T-helper 2 cell treated with Interferon-gamma antibody and Interleukin-4, amounts not matched to agents 100 ng/mL and 5 ng/mL, for 36 hours (primary cell): ENCODE data around the gene SHISAL2A. TPM values are rescaled to one million over a fixed set of nuclear protein-coding genes. Genes with fewer than 3 reads are reported as not detected.

Experiments
- intact Hi-C: fragments of 100-400 bp; cut with micrococcal nuclease; formaldehyde crosslinking; loops from one replicate; pipeline ENCODE4 v1.15.1; 2023
- total RNA-seq: library from RNA; stranded (reverse); gene quantifications from 2 replicates; pipeline ENCODE4 v1.2.3, GENCODE V29; 2022

SHISAL2A gene
- total RNA-seq, 1 donor from 2014 or later: 6.1 TPM

DNA sequence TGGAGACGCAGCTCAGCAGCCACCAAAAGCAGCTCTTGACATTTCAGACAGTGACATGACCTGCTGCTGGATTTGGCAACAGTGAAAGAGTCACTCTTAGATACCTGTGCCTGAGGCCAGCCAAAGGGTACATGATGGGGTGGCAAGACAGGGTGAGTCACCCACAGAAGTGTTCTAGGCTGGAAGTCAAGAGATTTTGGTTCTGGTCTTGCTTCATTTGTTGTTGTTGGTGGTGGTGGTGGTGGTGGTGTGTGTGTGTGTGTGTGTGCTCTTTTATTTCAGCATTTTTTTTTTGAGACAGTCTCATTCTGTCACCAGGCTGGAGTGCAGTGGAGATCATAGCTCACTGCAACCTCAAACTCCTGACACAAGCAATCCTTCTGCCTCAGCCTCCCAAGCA, 25.8 kb downstream of the SHISAL2A start:
- intact Hi-C loops: no loop called here

DNA sequence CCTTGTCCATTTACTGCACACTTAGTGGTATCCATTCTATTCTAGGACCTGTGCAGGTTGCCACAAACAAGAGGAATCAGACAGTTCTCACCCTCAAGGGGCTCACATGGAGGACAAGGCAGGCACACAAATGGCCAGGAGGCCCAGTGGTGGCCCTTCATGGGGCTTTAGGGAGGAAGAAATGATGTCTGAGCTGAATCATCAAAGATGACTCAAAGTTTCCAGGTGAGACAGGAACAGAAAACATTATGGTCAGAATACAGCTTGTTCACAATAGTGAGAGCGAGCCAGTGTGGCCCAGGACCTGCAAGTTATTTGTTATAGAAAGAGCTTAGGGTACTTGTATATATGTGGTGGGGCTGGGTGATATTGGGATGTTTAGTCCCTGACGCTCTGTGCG, 26.4 kb downstream of the SHISAL2A start:
- intact Hi-C loops: no loop called here

DNA sequence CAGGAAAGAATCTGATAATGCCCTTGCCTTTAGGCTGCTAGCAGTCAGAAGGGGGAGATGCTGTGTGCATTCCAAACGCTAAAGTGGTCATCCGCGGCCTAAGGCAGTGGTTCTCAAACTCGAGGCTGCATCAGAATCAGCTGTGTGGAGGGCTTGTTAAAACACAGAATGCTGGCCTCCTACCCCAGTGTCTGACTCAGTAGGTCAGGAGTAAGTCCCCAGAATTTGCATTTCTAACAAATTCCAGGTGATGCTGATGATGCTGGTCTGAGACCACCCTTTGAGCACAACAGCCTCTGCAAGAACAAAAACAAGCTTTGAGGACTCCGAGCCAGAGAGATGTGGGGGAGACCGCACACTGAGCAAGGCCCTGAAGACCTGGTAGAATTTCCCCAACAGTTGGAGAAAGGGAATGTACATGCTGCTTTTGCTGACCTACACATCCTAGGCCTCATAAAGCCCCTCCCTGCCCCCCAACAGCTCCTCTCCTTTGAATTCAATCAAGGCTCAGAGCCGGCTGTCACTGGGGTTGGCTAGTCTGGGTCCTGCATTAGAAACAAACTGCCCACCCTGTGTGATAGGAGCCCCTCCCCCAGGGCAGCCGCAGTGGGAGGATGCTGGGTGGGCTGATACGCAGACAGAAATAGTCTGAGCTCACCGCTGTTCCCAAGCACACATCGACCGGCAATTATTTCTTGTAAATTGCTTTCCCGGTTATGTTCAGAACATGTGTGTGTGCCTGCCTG, 27.1 kb downstream of the SHISAL2A start:
- intact Hi-C loops: no loop called here

DNA sequence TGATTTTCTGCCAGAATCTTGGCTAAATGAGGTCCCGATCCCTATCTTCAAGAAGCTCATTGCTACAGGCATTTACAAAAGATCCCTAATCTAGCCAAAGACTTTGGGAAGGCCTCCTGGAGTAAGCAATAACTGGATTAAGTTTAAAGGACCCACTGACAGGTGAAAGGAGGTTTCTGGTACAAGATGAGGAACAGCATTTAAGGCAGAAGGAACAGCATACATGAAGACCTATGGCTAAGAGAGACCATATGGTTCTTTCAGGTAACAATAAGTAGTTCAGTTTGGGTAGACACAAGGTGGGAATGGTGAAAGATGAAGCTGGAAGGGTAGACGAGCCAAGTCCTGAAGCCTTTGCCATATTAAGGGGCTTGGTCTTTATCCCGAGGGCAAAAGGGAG, 27.8 kb downstream of the SHISAL2A start:
- intact Hi-C loops: no loop called here

DNA sequence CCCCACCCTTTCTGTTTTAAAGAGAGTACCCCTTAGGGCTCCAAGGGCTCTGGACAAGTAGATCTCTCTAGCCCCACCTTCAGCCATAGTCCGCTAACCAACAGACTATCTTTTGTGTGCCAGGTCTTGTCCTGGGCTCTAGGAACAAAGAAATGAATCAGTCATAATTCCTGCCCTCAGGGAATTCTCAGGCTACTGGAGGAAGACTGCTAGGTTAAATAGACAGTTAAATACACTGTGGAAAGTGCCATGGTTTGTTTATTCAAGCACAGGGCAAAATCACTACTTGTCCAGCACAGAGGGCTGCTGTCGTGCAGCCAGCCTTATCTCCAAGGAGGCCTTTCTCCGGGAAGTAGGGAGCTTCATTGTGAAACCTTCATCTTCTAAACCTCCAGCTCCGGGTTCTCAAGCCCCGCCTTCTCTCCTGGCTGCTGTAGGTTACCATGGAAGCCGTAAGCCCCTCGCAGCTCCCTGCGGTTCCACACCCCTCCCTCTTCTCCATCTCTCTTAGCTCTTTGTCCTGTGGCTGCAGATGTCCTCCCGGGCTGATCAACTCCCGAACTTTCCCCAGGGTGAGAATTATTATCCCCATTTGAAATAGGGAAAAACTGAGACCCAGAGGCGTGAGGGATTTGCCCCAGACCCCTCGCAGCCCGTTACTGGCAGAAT, 29.8 kb downstream of the SHISAL2A start:
- intact Hi-C loops: no loop called here

- intact Hi-C loops: no loop called here
These were observed 30.7 kb downstream of the SHISAL2A start for GRCh38 chr1:52663716-52664115.

DNA sequence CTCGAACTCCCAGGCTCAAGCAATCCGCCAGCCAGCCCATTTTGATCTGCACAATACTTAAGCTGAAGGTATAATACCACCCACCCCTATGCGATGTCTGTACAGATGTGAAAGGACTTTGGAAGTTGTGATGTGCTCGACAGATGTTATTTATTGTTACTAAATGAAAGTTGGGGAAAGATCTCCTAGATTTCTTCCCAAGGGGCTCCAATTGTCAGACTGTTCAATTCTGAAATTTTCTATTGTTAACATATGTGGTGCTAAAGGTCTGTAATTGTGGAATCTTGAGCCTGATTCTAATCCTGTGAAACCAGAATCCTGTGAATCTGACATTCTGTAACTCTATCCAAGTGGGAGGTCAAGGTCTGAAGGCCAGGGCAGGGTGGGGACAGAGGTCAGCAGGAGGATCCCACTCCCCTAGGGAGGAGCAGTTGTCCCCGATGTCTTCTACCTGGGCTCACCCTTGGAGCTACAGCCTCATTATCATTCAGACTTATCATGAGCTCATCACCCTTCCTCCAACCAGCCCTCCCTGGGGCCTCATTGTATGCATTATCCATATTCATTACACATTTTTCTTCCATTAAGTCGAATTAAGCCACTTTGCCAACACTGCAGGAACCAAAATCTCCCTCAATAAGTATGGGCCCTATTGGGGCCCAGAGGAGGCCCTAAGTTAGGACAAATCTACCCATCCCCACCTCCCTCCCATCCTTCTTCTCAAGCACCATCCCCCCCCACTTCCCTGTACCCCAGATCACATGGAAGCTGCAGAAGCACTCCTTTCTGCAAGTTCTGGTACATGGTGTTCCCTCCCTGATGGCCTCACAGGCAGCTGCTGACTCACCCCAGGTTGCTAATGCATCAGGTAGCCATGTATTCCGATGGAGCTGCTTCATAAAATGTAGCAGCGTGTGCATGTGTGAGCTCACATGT, 32.3 kb downstream of the SHISAL2A start:
- intact Hi-C loops: no loop called here

- intact Hi-C loops: no loop called here
These were observed 34.3 kb downstream of the SHISAL2A start for GRCh38 chr1:52667290-52667689.

DNA sequence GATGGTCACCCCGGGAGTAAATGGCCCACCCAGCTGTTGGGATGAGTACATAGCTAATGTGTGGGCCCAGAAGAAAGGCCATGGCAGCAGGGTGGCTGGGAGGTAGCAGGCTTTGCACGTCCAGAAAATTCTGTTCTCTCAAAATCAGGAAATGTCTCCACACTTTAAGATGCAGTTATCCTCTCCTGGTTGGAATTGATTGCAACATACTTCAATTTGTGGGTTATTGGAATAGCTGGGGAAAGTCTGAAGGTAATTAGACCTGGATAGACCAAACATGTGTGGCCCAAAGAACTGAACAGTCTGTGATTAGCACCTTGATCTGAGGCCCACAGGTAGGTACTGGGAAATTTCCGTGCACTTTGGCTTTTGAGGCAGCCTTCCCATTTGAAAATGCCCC, 35.0 kb downstream of the SHISAL2A start:
- intact Hi-C loops: no loop called here

DNA sequence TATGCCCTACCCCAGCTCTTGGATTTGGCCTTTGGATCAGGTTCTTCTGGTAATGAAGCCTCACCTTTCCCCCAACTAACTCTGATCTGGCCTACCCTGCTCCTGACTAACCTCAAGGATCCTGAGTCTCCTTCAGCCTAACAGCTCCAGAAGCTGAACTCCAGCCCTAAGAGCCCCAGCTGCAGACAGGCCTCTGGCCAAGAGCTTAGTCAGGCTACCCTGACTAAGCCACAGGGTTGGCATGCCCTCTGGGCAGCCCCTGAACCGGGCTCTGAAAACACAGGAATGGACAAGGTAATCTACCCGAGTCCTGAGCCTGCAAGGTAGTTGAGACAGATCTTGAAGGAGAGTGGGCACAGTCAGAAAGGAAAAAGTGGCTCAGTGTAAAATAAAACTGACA, 35.7 kb downstream of the SHISAL2A start:
- intact Hi-C loops: no loop called here

DNA sequence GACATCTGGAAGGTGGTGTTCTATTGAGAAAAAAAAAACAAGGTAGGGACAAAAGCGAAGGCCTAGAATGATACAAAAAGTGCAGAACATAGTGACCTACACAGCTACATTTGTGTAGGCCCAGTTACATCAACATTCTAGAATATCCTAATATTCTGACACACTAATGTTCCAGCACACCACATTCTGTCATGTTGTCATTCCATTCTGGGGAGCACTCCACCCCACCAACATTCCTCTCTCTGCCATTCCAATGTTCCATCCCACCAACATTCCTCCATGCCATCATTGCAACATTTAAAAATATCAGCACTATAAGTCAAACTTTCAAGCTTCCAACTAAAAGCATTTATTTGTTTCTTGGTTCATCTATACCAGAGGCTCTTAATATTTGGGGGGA, 36.7 kb downstream of the SHISAL2A start:
- intact Hi-C loops: no loop called here

DNA sequence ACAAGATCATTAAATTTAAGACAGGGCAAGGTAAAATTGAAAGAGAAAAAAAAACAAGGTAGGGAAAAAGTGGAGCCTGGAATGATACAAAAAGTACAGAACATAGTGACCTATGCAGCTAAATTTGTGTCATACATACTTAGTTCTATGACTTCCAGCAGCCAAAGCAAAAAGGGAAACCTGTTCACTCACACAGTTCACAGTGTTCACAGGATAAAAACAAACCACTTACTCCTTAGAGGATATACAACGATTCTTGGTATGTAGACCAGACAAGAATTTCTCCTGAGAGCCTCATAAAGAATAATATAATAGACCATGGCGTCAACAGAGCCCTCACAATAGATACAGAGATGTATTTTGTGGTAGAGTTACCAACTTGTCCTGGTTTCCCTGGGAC, 37.6 kb downstream of the SHISAL2A start:
- intact Hi-C loops: no loop called here

DNA sequence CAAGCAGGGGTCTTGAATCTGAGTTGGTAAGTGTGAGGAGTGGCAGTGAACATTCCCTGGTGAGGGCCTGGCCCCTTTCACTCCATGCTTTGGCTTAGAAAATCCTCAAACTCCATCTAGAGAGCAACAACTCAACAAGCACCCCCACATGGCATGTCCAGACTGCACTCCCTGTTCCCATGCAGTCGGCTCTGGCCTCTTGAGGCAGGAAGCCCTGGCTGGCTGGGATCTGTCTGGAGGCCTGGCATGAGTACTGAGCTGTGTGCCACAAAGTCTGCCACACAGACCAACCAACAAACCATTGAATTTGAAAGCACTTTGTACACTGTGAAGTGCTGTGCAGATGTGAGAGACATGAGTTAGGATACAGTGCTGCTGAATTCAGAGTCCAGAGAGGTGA, 40.0 kb downstream of the SHISAL2A start:
- intact Hi-C loops: no loop called here

DNA sequence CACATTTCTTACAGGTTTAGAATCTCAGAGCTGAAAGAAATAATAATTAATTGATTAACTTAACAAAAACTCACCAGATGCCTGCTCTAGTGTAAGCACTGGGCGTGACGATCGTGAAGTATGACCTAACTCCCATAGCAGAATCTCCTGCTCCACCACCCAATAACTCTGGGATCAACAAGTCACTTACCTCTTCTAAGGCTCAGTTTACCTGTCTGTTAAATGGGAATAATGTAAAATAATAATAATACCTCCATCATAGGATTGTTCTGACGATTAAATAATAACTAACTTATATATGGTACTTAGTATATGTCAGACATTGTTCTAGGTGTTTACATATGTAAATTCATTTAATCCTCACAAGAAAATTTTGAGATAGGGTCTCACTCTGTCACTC, 40.5 kb downstream of the SHISAL2A start:
- intact Hi-C loops: no loop called here

DNA sequence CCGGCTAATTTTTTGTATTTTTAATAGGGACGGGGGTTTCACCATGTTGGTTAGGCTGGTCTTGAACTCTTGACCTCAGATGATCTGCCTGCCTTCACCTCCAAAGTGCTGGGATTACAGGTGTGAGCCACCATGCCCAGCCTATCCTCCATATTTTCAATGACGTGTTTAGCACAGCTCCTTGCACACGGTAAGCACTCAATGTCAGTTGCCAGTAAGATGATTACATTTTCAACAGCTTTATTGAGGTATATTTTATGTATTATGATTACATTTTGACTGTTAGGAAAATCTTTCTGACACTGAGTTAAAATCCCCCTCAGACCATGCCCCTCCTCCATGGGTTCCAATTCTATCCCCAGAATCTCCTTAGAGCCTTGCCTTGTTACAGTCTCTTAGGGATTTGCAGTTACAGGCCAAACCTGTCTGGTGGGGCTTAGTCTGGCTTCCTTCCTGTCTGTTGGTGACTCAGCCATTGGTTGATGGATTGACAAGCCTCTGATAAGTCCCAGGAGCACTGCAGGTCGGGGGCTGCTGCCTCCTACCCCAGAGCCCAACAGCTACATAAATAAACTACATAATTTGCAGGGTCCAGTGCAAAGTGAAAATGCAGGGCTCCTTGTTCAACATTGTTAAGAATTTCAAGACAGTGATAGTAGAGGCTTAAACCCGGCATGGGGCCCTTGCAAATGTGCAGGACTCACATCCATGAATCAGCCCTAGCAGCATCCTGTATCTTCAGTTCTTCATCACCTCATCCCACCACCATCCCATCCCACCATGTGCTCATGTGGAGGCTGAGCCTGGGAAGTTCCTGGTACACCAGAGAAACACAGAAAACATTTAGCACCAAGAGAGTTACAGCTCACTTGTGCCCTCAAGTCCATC, 41.8 kb downstream of the SHISAL2A start:
- intact Hi-C loops: no loop called here

GRCh38 chr1:52676249-52676903, 43.4 kb downstream of the SHISAL2A start:
- intact Hi-C loops: no loop called here

GRCh38 chr1:52677076-52677806, 44.3 kb downstream of the SHISAL2A start:
- intact Hi-C loops: no loop called here

GRCh38 chr1:52679048-52679447, 46.1 kb downstream of the SHISAL2A start:
- intact Hi-C loops: no loop called here

- intact Hi-C loops: no loop called here
These were observed 46.5 kb downstream of the SHISAL2A start for GRCh38 chr1:52679498-52679897.

GRCh38 chr1:52680353-52680752, 47.4 kb downstream of the SHISAL2A start:
- intact Hi-C loops: no loop called here
